Stimulated activated CD4-positive, alpha-beta T cell treated with anti-CD3 and anti-CD28 coated beads, Interleukin-15, amount 100 ng/mL, for 1 hour (primary cell): ENCODE results near the gene FGF18.
"Not testable (repeated sequence)": the region's sequence is repeated elsewhere in the genome, so short reads cannot be mapped to it uniquely, and the experiment has no call there.

Experiments used
- DNase-seq, 2 donors: peaks; one replicate each; pipeline ENCODE4 v3.0.0-alpha.2; 2020; ENCODE audit warnings: low read depth in 1 of 2, low spot score in 1 of 2

FGF18 gene

DNA sequence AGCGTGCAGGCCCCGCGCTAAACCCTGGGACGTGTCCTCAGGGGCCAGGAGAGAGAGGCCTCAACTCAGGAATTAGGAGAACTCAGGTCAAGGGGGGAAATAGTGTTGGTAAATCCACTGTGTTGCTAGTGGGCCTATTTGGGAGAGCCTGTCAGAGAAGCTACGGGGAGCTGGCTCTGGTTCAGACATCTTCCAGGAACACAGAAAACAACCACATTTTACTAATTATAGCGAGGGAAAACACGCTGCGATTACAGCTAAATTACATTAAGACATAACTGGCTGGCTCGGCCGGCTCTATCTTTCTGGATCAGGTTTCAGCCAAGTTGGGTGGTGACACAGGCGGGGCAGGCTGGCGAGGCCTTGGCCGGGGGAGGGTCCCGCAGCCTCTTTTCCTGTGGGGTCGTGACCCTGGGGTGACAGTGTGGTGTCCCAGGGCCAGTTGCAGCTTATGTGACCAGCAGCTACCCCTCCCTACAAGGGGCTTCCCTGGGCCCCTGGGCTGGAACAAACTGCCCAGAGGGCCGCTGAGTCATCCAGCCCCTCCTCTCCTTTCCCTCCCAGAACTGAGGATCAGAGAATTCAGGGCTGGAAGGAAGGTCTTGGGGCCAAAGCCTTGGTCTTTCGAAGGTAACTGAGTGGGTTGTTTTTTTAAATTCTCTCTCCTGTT, 75.1 kb downstream of the FGF18 start:
- DNase-seq: no peak

DNA sequence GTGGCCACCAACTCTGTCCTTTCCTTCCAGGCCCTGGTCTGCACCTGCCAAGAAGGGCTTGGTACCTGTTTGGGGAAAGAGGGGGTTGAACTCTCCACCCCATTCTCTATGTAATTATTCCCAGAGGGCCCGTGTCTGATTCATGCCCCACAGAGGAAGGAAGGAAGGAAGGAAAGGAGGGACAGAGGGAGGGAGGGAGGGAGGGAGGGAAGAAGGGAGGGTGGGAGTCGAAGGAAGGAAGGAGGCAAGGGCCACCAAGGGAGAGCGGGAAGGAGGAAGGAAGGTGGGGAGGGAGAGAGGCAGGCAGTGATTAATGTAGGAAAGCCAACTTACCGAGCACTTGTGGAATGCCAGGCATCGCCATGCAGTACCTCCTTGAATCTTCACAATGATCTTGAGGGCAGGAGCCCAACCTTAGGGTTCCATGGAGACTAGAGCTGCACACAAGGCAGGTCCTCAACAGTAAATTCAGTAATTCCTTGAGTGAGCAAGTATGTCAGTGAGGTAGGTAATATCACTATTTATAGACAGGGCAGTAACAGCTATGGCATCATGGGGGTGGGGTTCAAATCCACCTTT, 75.8 kb downstream of the FGF18 start:
- DNase-seq: no peak

DNA sequence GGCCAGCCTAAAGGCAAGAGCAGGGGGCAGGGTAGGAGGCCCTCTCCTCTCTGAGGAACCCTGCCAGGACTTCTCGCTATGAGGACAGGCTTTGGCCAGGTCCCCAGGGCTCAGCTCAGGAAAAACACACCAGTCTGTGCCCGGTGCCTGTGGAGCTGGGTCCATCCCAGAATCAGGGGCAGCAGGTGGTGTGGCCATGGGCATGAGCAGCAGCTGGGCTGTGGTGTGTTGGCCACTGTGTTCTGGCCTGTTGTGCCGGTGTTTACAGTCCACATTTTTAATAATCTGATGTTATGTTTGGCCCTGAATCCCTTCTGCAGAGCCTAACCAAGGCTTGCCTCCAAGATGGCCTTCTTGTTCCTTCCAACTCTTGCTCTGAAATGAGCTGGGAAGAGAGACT, 77.0 kb downstream of the FGF18 start:
- no peak for DNase-seq

DNA sequence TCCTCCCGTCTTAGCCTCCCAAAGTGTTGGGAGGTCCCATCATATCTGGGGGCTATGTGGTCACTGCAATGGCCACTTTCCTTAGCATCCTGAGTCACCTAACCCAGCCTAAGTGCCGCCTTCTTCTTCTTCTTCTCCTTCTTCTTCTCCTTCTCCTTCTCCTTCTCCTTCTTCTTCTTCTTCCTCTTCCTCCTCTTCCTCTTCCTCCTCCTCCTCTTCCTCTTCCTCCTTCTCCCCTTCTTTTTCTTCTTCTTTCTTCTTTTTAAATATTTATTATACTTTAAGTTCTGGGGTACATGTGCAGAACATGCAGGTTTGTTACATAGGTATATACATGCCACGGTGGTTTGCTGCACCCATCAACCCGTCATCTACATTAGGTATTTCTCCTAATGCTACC, 78.0 kb downstream of the FGF18 start:
- not testable (repeated sequence) for DNase-seq

DNA sequence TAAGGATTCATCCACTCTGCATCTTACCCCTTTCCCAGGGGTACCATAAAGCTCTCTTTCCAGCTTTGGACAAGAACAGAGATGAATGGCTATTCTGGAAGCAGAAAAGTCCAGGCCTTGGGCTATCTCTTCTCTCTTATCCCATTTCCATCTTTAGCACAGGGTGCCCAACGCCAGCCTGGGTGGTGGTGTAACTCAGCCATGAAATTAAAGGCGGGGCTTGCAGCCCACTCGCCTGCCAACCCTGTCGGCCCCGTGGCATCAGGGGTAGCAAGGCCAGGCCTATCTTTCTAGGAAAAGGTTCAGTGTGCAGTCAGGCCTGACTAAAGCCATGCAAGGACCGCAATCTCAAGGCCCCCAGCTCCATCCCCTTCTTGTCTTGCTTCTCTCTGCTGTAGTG, 78.7 kb downstream of the FGF18 start:
- DNase-seq: no peak

DNA sequence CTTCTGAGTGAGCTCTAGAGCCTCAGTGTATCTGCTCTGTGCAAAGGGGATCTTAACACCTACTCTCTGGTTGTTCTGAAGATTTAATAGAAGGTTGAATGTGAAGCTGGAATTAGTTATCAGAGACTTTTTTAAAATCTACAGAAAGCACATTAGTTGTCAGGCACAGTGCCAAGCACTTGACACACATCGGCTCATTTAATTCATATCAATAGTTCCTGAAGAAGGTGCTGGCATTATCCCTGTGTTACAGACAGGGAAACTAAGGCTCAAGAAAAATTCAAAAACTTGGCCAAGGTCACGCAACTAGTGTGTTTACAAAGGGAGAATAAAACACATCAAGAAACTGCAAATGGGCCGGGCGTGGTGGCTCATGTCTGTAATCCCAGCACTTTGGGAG, 80.2 kb downstream of the FGF18 start:
- DNase-seq: no peak

DNA sequence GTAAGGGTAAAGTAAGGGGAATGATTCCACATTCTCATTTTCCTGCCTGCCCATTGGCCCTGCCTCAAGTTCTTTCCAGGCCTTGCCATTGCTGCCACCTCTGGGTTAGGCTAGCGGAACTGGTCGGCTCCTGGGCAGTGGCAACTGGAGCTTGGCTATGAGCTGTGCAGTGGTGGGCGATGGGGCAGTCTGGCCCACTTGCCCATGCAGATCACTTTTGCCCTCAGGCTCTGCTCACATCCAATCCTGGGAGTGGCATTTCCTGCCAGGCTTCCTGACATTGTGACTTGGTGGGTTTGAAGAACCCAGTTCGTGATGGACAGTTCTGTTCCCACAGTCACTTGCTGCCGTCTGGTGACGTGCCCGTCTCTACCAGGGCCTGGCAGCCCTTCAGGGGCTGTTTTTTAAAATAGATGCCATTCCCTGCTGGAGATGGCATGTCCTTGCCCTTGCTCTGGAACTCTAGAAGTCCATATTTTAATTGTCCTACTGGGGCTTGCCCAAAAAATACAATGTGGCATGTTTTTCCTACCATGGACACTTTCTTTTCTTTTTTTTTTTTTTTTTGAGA, 86.1 kb downstream of the FGF18 start:
- DNase-seq: no peak

DNA sequence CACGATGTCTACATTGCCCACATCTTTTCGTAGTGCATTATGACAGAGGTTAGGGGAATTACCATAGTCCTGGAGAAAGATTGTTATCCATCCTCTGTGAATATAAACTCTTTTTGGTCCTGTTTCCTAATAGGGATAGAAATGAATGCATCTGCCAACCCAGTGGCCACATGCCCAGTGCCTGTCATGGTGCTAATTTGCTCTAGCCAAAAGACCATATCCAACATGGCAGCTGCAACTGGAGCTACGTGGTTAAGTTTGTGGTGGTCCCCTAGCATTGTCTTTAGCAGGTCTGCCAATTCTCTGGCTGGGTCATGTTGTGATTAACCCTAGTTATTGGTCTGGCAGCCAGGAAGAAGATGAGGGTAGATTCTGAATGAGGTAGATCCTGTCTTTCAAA, 87.5 kb downstream of the FGF18 start:
- no peak for DNase-seq
